Prostate gland (tissue), 2 donors: ENCODE results near the gene KIR2DL1.
"Not testable (repeated sequence)": the region's sequence is repeated elsewhere in the genome, so short reads cannot be mapped to it uniquely, and the experiment has no call there.

Source experiments
- CTCF ChIP-seq, 4 experiments: fragments of 200-600 bp in 2 of 4; fragments of 450-650 bp in 2 of 4; sonication (generic) in 2 of 4; IDR thresholded peaks; 1 replicate in 3 of 4; 2 replicates in 1 of 4; pipeline ENCODE4 v1.5.1; 2016 to 2019; ENCODE audit warnings: antibody characterized with exemption in 4 of 4, mild to moderate bottlenecking in 2 of 4, moderate library complexity in 2 of 4
- POLR2A ChIP-seq: fragments of 450-650 bp; IDR thresholded peaks from one replicate; pipeline ENCODE4 v1.6.1; 2016; ENCODE audit warnings: antibody characterized with exemption, mild to moderate bottlenecking

GRCh38 chr19:54741950-54742349 lies 27.6 kb upstream of the KIR2DL1 start:
- TF ChIP-seq POLR2A; CTCF (IDR thresholded peaks at IDR 0.05): not testable (repeated sequence)
